Motor neuron (in vitro differentiated cells): ENCODE measurements around the gene MRPS17. TPM values are rescaled to one million over a fixed set of nuclear protein-coding genes. Genes with fewer than 3 reads are reported as not detected.
"Not testable (repeated sequence)": the region's sequence is repeated elsewhere in the genome, so short reads cannot be mapped to it uniquely, and the experiment has no call there.

Experiments
- ATAC-seq, 8 experiments: fragments of 200-7000 bp; cut with Tn5 transposase; replicated peaks in 6 of 8; 2 replicates each; pipeline ENCODE4 v1.8.0; 2021; ENCODE audit warnings: mild to moderate bottlenecking in 8 of 8, moderate library complexity in 8 of 8
- H3K27ac ChIP-seq, 2 donors: fragments of 250-450 bp; sonication (Bioruptor Pico); 2 replicates each; pipeline ENCODE4 v1.9.0; 2021; ENCODE audit warnings: antibody characterized with exemption in 2 of 2, mild to moderate bottlenecking in 2 of 2, moderate library complexity in 1 of 2
- H3K4me1 ChIP-seq, 2 donors: fragments of 250-450 bp; sonication (Bioruptor Pico); replicated peaks in 1 of 2; 2 replicates each; pipeline ENCODE4 v1.6.1; 2021; ENCODE audit warnings: antibody characterized with exemption in 2 of 2, mild to moderate bottlenecking in 2 of 2, moderate library complexity in 1 of 2
- H3K4me3 ChIP-seq, 5 donors: fragments of 250-450 bp; sonication (Bioruptor Pico); 2 replicates each; pipeline ENCODE4 v1.9.0; 2021; ENCODE audit warnings: antibody characterized with exemption in 5 of 5, mild to moderate bottlenecking in 5 of 5, moderate library complexity in 4 of 5
- WGBS, 10 experiments: fragments of 450-650 bp; shearing (Covaris generic); methylation state at CpG; one replicate each; pipeline ENCODE4 v1.0.0; 2022; 5-methylcytosine and 5-hydroxymethylcytosine counted together
- in situ Hi-C, 9 experiments: fragments of 400-800 bp; cut with MboI; loops; one replicate each; pipeline ENCODE4 v1.15.0; 2021; ENCODE audit warnings: low sequenced_read_pairs in 9 of 9, low pct_unique_long_range_greater_than_20kb in 2 of 9; ENCODE audit not compliant: unreplicated experiment in 9 of 9
- total RNA-seq, 8 experiments: library from RNA; unstranded; fragments of 300-600 nt; gene quantifications; 2 replicates each; pipeline versions ENCODE4 v1.2.3 to v1.2.4, GENCODE V29; 2022

MRPS17 gene
- 10 to 100 TPM; 11.8 to 24.6 (median 17.1) TPM for total RNA-seq

- Histone ChIP-seq H3K4me1 (peaks cover 0 to 6% of the 10 kb centered on the region in 2 donors), H3K4me3 (peak within 1 kb of the TSS; percentile 67 to 91 (median 84)), H3K27ac (peak within 1 kb of the TSS; percentile 65 to 78)
- 0 to 3% (median 2%) methylated on average over 5 to 12 of the region's 53 CpGs; no CpG with 5 or more reads in 3 of the 10 experiments for WGBS, 10 experiments
- in situ Hi-C loops, result loop anchor here in 2 of 9 experiments (25.0 kb wide), 1 partner anchor 314 kb away; no protein-coding TSS in a partner anchor
- ATAC-seq, result peak; percentile 99 to 100 (median 100)
These were observed at the start of gene MRPS17 for GRCh38 chr7:55951637-55952351. Gene MRPS17 (plus strand): TSS chr7:55951877. CDS start chr7:55953196, 1,319 bp downstream.

GRCh38 chr7:55903985-55904759 is 47.5 kb upstream of the MRPS17 start:
- Histone ChIP-seq H3K4me3 (no peak overlapping the region), H3K27ac (no peak overlapping the region), H3K4me1 (no peaks in the 10 kb centered on the region)
- in situ Hi-C loops, result no loop called here
- no peak for ATAC-seq
- WGBS, 10 experiments, result 60 to 100% (median 94%) methylated on average over 1 to 3 of the region's 8 CpGs; no CpG with 5 or more reads in 1 of the 10 experiments

DNA sequence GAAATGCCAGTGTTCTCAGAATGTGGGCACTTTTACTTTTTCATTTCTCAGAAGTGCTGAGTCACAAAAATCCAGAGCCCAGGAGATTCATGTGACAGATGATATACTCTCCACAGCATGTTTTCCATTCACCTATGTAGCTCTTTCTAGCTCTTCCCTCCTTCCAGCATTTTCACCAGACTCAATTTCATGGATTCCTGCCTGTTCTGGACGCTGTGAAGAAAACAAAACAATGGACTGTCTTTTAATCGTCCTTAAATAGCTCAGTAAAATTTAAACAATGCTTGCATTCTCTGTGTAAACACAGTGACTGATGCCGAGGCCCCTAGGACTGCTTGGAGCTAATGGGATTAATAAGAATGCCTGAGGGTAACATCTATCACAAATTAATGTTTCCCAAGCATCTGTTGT is 38.9 kb upstream of the MRPS17 start:
- Histone ChIP-seq H3K4me1 (no peaks in the 10 kb centered on the region), H3K27ac (no peak overlapping the region), H3K4me3 (no peak overlapping the region)
- in situ Hi-C loops, result no loop called here
- WGBS, 10 experiments, result 41 to 92% (median 63%) methylated on average over 1 to 3 of the region's 3 CpGs; no CpG with 5 or more reads in 4 of the 10 experiments
- no peak for ATAC-seq

GRCh38 chr7:55917771-55918170 is 33.9 kb upstream of the MRPS17 start:
- in situ Hi-C loops, result no loop called here
- no peak for ATAC-seq
- Histone ChIP-seq H3K4me3 (no peak overlapping the region), H3K4me1 (no peaks in the 10 kb centered on the region), H3K27ac (no peak overlapping the region)
- WGBS, 10 experiments, result 80 to 100% (median 100%) methylated on average over 1 of the region's 1 CpG; no CpG with 5 or more reads in 6 of the 10 experiments

DNA sequence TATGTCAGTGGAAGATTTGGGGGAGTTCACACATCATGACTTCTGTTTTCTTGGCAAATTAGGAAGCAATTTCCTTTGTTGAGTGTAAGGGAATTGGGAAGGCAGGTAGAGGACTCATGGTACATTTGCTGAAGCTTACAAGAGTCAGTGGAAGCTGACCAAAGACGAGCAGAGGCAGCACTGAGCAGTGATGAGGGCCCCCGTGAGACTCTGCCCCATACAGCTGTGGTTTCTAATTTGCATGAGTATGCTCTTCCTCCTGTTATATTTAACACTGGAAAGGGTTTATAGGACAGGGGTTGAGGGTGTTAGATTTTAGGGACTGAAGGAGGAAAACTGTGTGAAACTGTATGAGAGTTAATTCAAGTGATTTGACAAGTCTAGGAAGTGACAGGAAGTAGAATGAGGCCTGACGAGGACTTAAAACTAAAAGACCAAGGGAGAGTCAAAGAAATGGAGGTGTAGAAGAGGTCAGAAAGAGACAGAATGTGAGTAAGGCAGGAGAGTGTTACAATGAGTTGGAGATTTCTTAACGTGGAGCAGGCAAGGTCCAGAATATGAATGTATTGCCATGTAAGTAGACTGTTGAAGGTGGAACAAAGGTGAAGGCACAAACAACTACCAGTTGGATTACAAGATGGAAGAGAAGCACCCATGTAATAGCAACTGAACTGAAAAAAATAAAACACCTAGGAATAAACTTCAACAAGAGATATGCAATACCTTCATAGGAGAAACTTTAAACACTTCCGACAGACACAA is 23.5 kb upstream of the MRPS17 start:
- 54 to 100% (median 80%) methylated on average over 1 to 5 of the region's 5 CpGs for WGBS, 10 experiments
- Histone ChIP-seq H3K4me1 (no peaks in the 10 kb centered on the region), H3K4me3 (no peak overlapping the region), H3K27ac (no peak overlapping the region)
- in situ Hi-C loops, result no loop called here
- ATAC-seq, result no peak

- Histone ChIP-seq H3K4me3 (no peak overlapping the region), H3K27ac (no peak overlapping the region), H3K4me1 (no peaks in the 10 kb centered on the region)
- WGBS, 10 experiments, result 26 to 95% (median 60%) methylated on average over 2 to 5 of the region's 5 CpGs
- in situ Hi-C loops, result no loop called here
- ATAC-seq, result no peak
These were observed 20.1 kb upstream of the MRPS17 start for GRCh38 chr7:55931421-55932151.

GRCh38 chr7:55939514-55940123 is 12.1 kb upstream of the MRPS17 start:
- no peak for ATAC-seq
- Histone ChIP-seq H3K4me1 (no peaks in the 10 kb centered on the region), H3K27ac (no peak overlapping the region), H3K4me3 (no peak overlapping the region)
- in situ Hi-C loops, result no loop called here
- WGBS, 10 experiments, result 51 to 100% (median 94%) methylated on average over 3 to 7 of the region's 7 CpGs; no CpG with 5 or more reads in 2 of the 10 experiments

GRCh38 chr7:55946545-55946944 is 5.1 kb upstream of the MRPS17 start:
- no peak overlapping the region for H3K4me3 ChIP-seq
- no peak overlapping the region for H3K27ac ChIP-seq
- 29 to 100% (median 75%) methylated on average over 1 to 5 of the region's 5 CpGs; no CpG with 5 or more reads in 4 of the 10 experiments for WGBS, 10 experiments
- in situ Hi-C loops, result no loop called here
- H3K4me1 ChIP-seq, result no peaks in the 10 kb centered on the region
- ATAC-seq, result no peak

DNA sequence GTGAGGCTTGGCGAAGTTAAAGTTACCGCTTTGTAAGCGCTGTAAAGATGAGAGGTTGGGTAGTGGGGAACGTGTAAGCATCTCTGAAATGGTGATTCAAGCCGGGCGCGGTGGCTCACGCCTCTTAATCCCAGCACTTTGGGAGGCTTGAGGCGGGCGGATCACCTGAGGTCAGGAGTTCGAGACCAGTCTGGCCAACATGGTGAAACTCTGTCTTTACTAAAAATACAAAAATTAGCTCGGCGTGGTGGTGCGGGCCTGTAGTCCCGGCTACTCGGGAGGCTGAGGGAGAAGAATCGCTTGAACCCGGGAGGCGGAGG is 635 bp downstream of the MRPS17 start:
- in situ Hi-C loops, result loop anchor here in 2 of 9 experiments (25.0 kb wide), 1 partner anchor 315 kb away; no protein-coding TSS in a partner anchor
- H3K27ac ChIP-seq, result peak overlapping the region in 1 of 2 donors; percentile 78

GRCh38 chr7:55953707-55954475 is 2.2 kb downstream of the MRPS17 start:
- Histone ChIP-seq H3K4me3 (no peak overlapping the region), H3K4me1 (peaks cover 0 to 6% of the 10 kb centered on the region in 2 donors), H3K27ac (no peak overlapping the region)
- no peak for ATAC-seq
- WGBS, 10 experiments, result 80 to 100% (median 100%) methylated on average over 1 to 8 of the region's 11 CpGs; no CpG with 5 or more reads in 2 of the 10 experiments
- in situ Hi-C loops, result loop anchor here in 2 of 9 experiments (25.0 kb wide), 1 partner anchor 317 kb away; no protein-coding TSS in a partner anchor

More for the DNA sequence above, 635 bp downstream of the MRPS17 start:
- ATAC-seq, H3K4me1 ChIP-seq: not testable (repeated sequence)
- peak overlapping the region; percentile 67 to 91 (median 84) for H3K4me3 ChIP-seq
- WGBS, 10 experiments, result 0 to 37% (median 25%) methylated on average over 2 to 12 of the region's 19 CpGs; no CpG with 5 or more reads in 6 of the 10 experiments

DNA sequence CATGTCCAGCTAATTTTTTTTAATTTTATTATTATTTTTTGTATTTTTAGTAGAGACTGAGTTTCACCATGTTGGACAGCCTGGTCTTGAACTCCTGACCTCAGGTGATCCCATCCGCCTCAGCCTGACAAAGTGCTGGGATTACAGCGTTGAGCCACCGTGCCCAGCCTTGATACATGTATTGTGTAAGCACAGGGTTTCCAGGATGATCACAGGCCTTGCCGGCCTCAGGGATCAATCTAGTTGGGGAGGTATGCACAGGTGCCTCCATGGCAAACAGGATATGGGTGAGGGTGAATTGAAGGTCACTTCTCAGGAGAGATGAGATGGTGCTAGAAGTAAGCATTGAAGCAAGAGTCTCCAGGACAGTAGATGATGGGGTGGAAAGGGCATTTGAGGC is 5.5 kb downstream of the MRPS17 start:
- in situ Hi-C loops, result loop anchor here in 2 of 9 experiments (25.0 kb wide), 1 partner anchor 320 kb away; no protein-coding TSS in a partner anchor
- Histone ChIP-seq H3K4me1 (peaks cover 0 to 6% of the 10 kb centered on the region in 2 donors), H3K4me3 (no peak overlapping the region), H3K27ac (no peak overlapping the region)
- WGBS, 10 experiments, result 89 to 100% (median 100%) methylated on average over 1 to 3 of the region's 4 CpGs; no CpG with 5 or more reads in 3 of the 10 experiments
- no peak for ATAC-seq
